B cell (primary cell): Measurements from ENCODE around the gene CLEC4G. TPM values are rescaled to one million over a fixed set of nuclear protein-coding genes. Genes with fewer than 3 reads are reported as not detected.

ENCODE experiments used
- ATAC-seq: fragments of 200-7000 bp; cut with Tn5 transposase; one replicate; pipeline ENCODE4 v1.10.0; 2021; ENCODE audit warnings: low read depth, mild to moderate bottlenecking, moderate number of reproducible peaks, moderate library complexity
- CTCF ChIA-PET: fragments of 350-600 bp; sonication (Branson Sonifier 250); formaldehyde crosslinking; loops from one replicate; lab custom pipeline; 2021; ENCODE audit warnings: antibody characterized with exemption, inconsistent platforms; lab: Charles Lee
- POLR2A ChIA-PET: fragments of 350-600 bp; sonication (Branson Sonifier 250); formaldehyde crosslinking; loops from one replicate; lab custom pipeline; 2021; ENCODE audit warnings: antibody characterized with exemption; lab: Charles Lee
- DNase-seq: peaks from one replicate; pipeline ENCODE4 v3.0.0; 2013
- H2AFZ ChIP-seq: 2 replicates; pipeline ENCODE4 v1.6.1; 2012; ENCODE audit warnings: mild to moderate bottlenecking, low read depth, low read length; ENCODE audit not compliant: insufficient read depth, poor library complexity, severe bottlenecking
- H3K27ac ChIP-seq, 2 donors: 1 replicate in 1 of 2; 2 replicates in 1 of 2; pipeline ENCODE4 v1.5.1; 2012 to 2013; ENCODE audit warnings: low read length in 2 of 2, mild to moderate bottlenecking in 2 of 2, moderate library complexity in 1 of 2
- H3K27me3 ChIP-seq, 4 experiments: fragments of 200-600 bp in 1 of 4; sonication (generic) in 1 of 4; replicated peaks in 1 of 4; 1 replicate in 2 of 4; 2 replicates in 2 of 4; pipeline versions ENCODE4 v1.6.1 to v1.7.0; 2013 to 2016; ENCODE audit warnings: low read length in 3 of 4, mild to moderate bottlenecking in 2 of 4, mixed read lengths in 1 of 4, moderate library complexity in 1 of 4; ENCODE audit not compliant: insufficient read depth in 4 of 4, control insufficient read depth in 3 of 4; ENCODE audit errors: control extremely low read depth in 1 of 4
- H3K36me3 ChIP-seq, 2 experiments: replicated peaks in 1 of 2; 1 replicate in 1 of 2; 2 replicates in 1 of 2; pipeline versions ENCODE4 v1.6.1 to v1.7.1; 2013; ENCODE audit warnings: low read length in 1 of 2; ENCODE audit not compliant: insufficient read depth in 2 of 2, control insufficient read depth in 1 of 2; ENCODE audit errors: control extremely low read depth in 1 of 2, extremely low read depth in 1 of 2
- H3K4me1 ChIP-seq, 2 donors: fragments of 200-600 bp in 1 of 2; sonication (generic) in 1 of 2; 1 replicate in 1 of 2; 2 replicates in 1 of 2; pipeline versions ENCODE4 v1.5.1 to v1.6.1; 2013 to 2017; ENCODE audit warnings: low read length in 2 of 2; ENCODE audit not compliant: control insufficient read depth in 2 of 2, insufficient read depth in 2 of 2
- H3K4me2 ChIP-seq: replicated peaks from 2 replicates; pipeline ENCODE3; 2012; ENCODE audit warnings: mild to moderate bottlenecking, low read depth, low read length; ENCODE audit not compliant: poor library complexity, severe bottlenecking
- H3K4me3 ChIP-seq, 5 experiments: fragments of 200-600 bp in 1 of 5; sonication (generic) in 1 of 5; 1 replicate in 3 of 5; 2 replicates in 2 of 5; pipeline versions ENCODE4 v1.5.1 to v1.7.0; 2011 to 2016; ENCODE audit warnings: low read length in 4 of 5, mild to moderate bottlenecking in 4 of 5, low read depth in 2 of 5, control low read depth in 1 of 5, moderate library complexity in 1 of 5; ENCODE audit not compliant: insufficient read depth in 1 of 5; ENCODE audit errors: control extremely low read depth in 1 of 5, extremely low read depth in 1 of 5
- H3K79me2 ChIP-seq: fragments of 200-600 bp; sonication (generic); one replicate; pipeline ENCODE4 v1.6.0; 2016; ENCODE audit warnings: low read length; ENCODE audit not compliant: control insufficient read depth, insufficient read depth
- H3K9ac ChIP-seq: fragments of 200-600 bp; sonication (generic); 2 replicates; pipeline ENCODE4 v1.6.1; 2017; ENCODE audit warnings: mild to moderate bottlenecking, low read length, moderate library complexity
- H3K9me3 ChIP-seq, 3 donors: one replicate each; pipeline versions ENCODE4 v1.6.1 to v1.7.1; 2013; ENCODE audit warnings: low read length in 2 of 3; ENCODE audit not compliant: control insufficient read depth in 2 of 3, insufficient read depth in 1 of 3; ENCODE audit errors: control extremely low read depth in 1 of 3
- H4K20me1 ChIP-seq: 2 replicates; pipeline ENCODE4 v1.6.0; 2012; ENCODE audit warnings: mild to moderate bottlenecking, low read length; ENCODE audit not compliant: insufficient read depth, control insufficient read depth, poor library complexity, severe bottlenecking
- H3K27ac Mint-ChIP-seq: one replicate; pipeline ENCODE4 v1.8.0; 2021; ENCODE audit warnings: mixed read lengths
- H3K27me3 Mint-ChIP-seq: one replicate; pipeline ENCODE4 v1.8.0; 2021; ENCODE audit warnings: mixed read lengths
- H3K4me1 Mint-ChIP-seq: one replicate; pipeline ENCODE4 v1.8.0; 2021; ENCODE audit warnings: mixed read lengths
- H3K4me3 Mint-ChIP-seq: one replicate; pipeline ENCODE4 v1.8.0; 2021; ENCODE audit warnings: mixed read lengths
- H3K9me3 Mint-ChIP-seq: one replicate; pipeline ENCODE4 v1.8.0; 2022; ENCODE audit warnings: mixed read lengths; ENCODE audit not compliant: insufficient read depth
- CTCF ChIP-seq: fragments of 200-600 bp; IDR thresholded peaks from one replicate; pipeline ENCODE4 v1.8.0; 2022; ENCODE audit warnings: antibody characterized with exemption, mild to moderate bottlenecking
- EZH2 ChIP-seq: IDR thresholded peaks from 2 replicates; pipeline ENCODE4 v1.6.1; 2012; ENCODE audit warnings: borderline replicate concordance, low read depth, mild to moderate bottlenecking, moderate library complexity, low read length; ENCODE audit not compliant: insufficient read depth, poor library complexity, severe bottlenecking
- WGBS: methylation state at CpG from one replicate; pipeline ENCODE4 v1.1.5; 2013; ENCODE audit warnings: missing lambda C conversion rate; ENCODE audit not compliant: insufficient coverage; 5-methylcytosine and 5-hydroxymethylcytosine counted together
- intact Hi-C: fragments of 100-400 bp; cut with micrococcal nuclease; formaldehyde crosslinking; loops from one replicate; pipeline ENCODE4 v1.10.0; 2022
- polyA plus RNA-seq: library from polyadenylated mRNA; depleted of rRNA; stranded (reverse); fragments of >200 nt; gene quantifications from 2 replicates; pipeline ENCODE4 v1.2.3, GENCODE V29; 2012
- total RNA-seq, 2 donors: library from RNA; stranded (reverse); fragments of 120-200 nt in 1 of 2; gene quantifications; 1 replicate in 1 of 2; 2 replicates in 1 of 2; pipeline versions ENCODE4 v1.2.3 to v1.2.4, GENCODE V29; 2013 to 2022

Gene CLEC4G
- total and polyA plus RNA-seq, 2 donors (not counting 1 experiment from before 2014, with no cell fraction given), result 1.3 TPM; not detected in 1

GRCh38 chr19:7680606-7681339 lies 51.1 kb downstream of the CLEC4G start, which contains the start of gene TRAPPC5:
TSS of gene TRAPPC5 (plus strand) at chr19:7680833. CDS start at chr19:7682254, 1,421 bp downstream.
- peaks cover 37 to 45% of the 10 kb centered on the region in 2 donors for H3K4me1 ChIP-seq
- WGBS, result under 1% methylated on average over 79 of the region's 79 CpGs
- peaks cover 32% of the 10 kb centered on the region for H3K79me2 ChIP-seq
- TF ChIP-seq EZH2, result no peak
- peak; percentile 95 for TF ChIP-seq CTCF
- POLR2A ChIA-PET, result interaction anchor here (0.6 to 1.5 kb wide), 8 partner anchors 17 to 125 kb away, joined by 3 to 15 read pairs (median 4); partner anchors contain the start of gene FCER2
- H3K9me3 ChIP-seq, result peaks cover 0 to 9% (median 0%) of the 10 kb centered on the region in 3 donors
- peak within 1 kb of the TSS; percentile 35 to 98 (median 93) for H3K4me3 ChIP-seq
- H3K9me3 Mint-ChIP-seq, result no peaks in the 10 kb centered on the region
- peaks cover 0 to 21% (median 3%) of the 10 kb centered on the region in 4 experiments for H3K27me3 ChIP-seq
- H3K27ac Mint-ChIP-seq, result peak within 1 kb of the TSS; percentile 92
- peak within 1 kb of the TSS; percentile 79 for H3K9ac ChIP-seq
- peaks cover 15% of the 10 kb centered on the region for H3K27me3 Mint-ChIP-seq
- peak within 1 kb of the TSS; percentile 94 for H3K4me2 ChIP-seq
- peaks cover 33% of the 10 kb centered on the region for H4K20me1 ChIP-seq
- H3K36me3 ChIP-seq, result peaks cover 0 to 21% of the 10 kb centered on the region in 2 experiments
- intact Hi-C loops, result loop anchor here (1.0 to 5.0 kb wide), 4 partner anchors 14 to 37 kb away; partner anchors contain the start of gene FCER2
- peak; percentile 93 for DNase-seq
- CTCF ChIA-PET, result interaction anchor here (0.5 to 5.4 kb wide), 50 partner anchors 10 to 578 kb away, joined by 3 to 145 read pairs (median 5); partner anchors contain the start of genes FCER2, MAP2K7, PET100 and RETN
- H3K4me1 Mint-ChIP-seq, result peaks cover 63% of the 10 kb centered on the region
- peak within 1 kb of the TSS; percentile 79 to 92 for H3K27ac ChIP-seq
- H3K4me3 Mint-ChIP-seq, result peak within 1 kb of the TSS; percentile 87
- H2AFZ ChIP-seq, result peak within 1 kb of the TSS; percentile 85
- peak; percentile 65 for ATAC-seq
